Vagina (tissue), 2 donors: ENCODE results near the gene TULP4.

ENCODE experiments used
- POLR2AphosphoS5 ChIP-seq, 2 donors: sonication (generic); formaldehyde crosslinking; IDR thresholded peaks; one replicate each; pipeline ENCODE4 v1.9.0; 2017; ENCODE audit warnings: antibody characterized with exemption in 2 of 2, mild to moderate bottlenecking in 2 of 2, low read depth in 1 of 2; ENCODE audit not compliant: insufficient read depth in 1 of 2
- TF ChIP-seq, protein P1 (sequence below), 3 experiments: fragments of 450-650 bp in 2 of 3; fragments of 200-600 bp in 1 of 3; sonication (generic) in 1 of 3; IDR thresholded peaks; one replicate each; pipeline ENCODE4 v1.5.1; 2017 to 2019; ENCODE audit warnings: antibody characterized with exemption in 3 of 3, mild to moderate bottlenecking in 2 of 3, moderate library complexity in 2 of 3

DNA sequence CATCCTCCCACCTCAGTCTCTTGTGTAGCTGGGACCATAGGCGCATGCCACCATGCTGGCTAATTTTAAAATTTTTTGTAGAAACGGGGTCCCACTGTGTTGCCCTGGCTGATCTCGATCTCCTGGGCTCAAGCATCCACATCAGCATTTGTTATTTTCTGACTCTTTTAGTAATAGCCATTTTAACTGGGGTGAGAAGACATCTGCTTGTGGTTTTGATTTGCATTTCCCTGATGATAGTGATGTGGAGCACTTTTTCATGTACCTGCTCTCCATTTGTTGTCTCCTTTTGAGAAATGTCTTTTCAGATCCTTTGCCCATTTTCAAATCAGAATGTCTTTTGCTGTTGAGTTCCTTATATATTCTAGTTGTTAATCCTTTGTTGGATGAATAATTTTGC lies 22.2 kb upstream of the TULP4 start:
- TF ChIP-seq, protein P1, sequence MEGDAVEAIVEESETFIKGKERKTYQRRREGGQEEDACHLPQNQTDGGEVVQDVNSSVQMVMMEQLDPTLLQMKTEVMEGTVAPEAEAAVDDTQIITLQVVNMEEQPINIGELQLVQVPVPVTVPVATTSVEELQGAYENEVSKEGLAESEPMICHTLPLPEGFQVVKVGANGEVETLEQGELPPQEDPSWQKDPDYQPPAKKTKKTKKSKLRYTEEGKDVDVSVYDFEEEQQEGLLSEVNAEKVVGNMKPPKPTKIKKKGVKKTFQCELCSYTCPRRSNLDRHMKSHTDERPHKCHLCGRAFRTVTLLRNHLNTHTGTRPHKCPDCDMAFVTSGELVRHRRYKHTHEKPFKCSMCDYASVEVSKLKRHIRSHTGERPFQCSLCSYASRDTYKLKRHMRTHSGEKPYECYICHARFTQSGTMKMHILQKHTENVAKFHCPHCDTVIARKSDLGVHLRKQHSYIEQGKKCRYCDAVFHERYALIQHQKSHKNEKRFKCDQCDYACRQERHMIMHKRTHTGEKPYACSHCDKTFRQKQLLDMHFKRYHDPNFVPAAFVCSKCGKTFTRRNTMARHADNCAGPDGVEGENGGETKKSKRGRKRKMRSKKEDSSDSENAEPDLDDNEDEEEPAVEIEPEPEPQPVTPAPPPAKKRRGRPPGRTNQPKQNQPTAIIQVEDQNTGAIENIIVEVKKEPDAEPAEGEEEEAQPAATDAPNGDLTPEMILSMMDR (IDR thresholded peaks at IDR 0.05), result no peak
- no peak for TF ChIP-seq POLR2AphosphoS5 (IDR thresholded peaks at IDR 0.05; ENCODE audit: insufficient read depth in 1 of 2, low read depth in 1 of 2)
